GM11168 (cell line): ENCODE measurements around the gene KPNA3.
"Not testable (repeated sequence)": the region's sequence is repeated elsewhere in the genome, so short reads cannot be mapped to it uniquely, and the experiment has no call there.

ENCODE experiments used
- in situ Hi-C: fragments of 300-500 bp; cut with MboI; formaldehyde crosslinking; loops from one replicate; pipeline ENCODE4 v1.12.0; 2022; ENCODE audit warnings: low sequenced_read_pairs; ENCODE audit not compliant: unreplicated experiment

KPNA3 gene

GRCh38 chr13:49792550-49793324 is at the start of gene KPNA3:
Gene KPNA3, minus strand, starts transcription at chr13:49792682. Its CDS starts 176 bp downstream, at chr13:49792506.
- in situ Hi-C loops, result no loop called here

- in situ Hi-C loops, result no loop called here
Measured at GRCh38 chr13:49841964-49842363, 49.5 kb upstream of the KPNA3 start.

GRCh38 chr13:49840675-49841074 is 48.2 kb upstream of the KPNA3 start:
- in situ Hi-C loops, result no loop called here

- in situ Hi-C loops, result no loop called here
Measured at GRCh38 chr13:49840266-49840665, 47.8 kb upstream of the KPNA3 start.

- in situ Hi-C loops, result no loop called here
Measured at GRCh38 chr13:49838989-49839388, 46.5 kb upstream of the KPNA3 start.

- in situ Hi-C loops, result no loop called here
Measured at GRCh38 chr13:49836516-49836915, 44.0 kb upstream of the KPNA3 start.

- in situ Hi-C loops, result no loop called here
Measured at GRCh38 chr13:49833402-49833801, 40.9 kb upstream of the KPNA3 start.

GRCh38 chr13:49831455-49831854 is 39.0 kb upstream of the KPNA3 start:
- in situ Hi-C loops, result no loop called here

GRCh38 chr13:49830721-49831120 is 38.2 kb upstream of the KPNA3 start:
- in situ Hi-C loops, result no loop called here

- in situ Hi-C loops, result no loop called here
Measured at GRCh38 chr13:49829715-49830114, 37.2 kb upstream of the KPNA3 start.

- in situ Hi-C loops, result no loop called here
Measured at GRCh38 chr13:49828453-49828852, 36.0 kb upstream of the KPNA3 start.

- in situ Hi-C loops, result no loop called here
Measured at GRCh38 chr13:49827891-49828290, 35.4 kb upstream of the KPNA3 start.

- in situ Hi-C loops, result no loop called here
Measured at GRCh38 chr13:49827336-49827735, 34.9 kb upstream of the KPNA3 start.

GRCh38 chr13:49821216-49822009 is 28.9 kb upstream of the KPNA3 start:
- in situ Hi-C loops, result no loop called here

- in situ Hi-C loops, result no loop called here
Measured at GRCh38 chr13:49820591-49821215, 28.2 kb upstream of the KPNA3 start.

- in situ Hi-C loops, result not testable (repeated sequence)
Measured at GRCh38 chr13:49816047-49816446, 23.6 kb upstream of the KPNA3 start.

GRCh38 chr13:49814551-49815270 is 22.2 kb upstream of the KPNA3 start:
- in situ Hi-C loops, result no loop called here

GRCh38 chr13:49812812-49813211 is 20.3 kb upstream of the KPNA3 start:
- in situ Hi-C loops, result no loop called here

- in situ Hi-C loops, result no loop called here
Measured at GRCh38 chr13:49811527-49811908, 19.0 kb upstream of the KPNA3 start.
